T-cell (primary cell): Measurements from ENCODE around the gene CRYGN. TPM values are rescaled to one million over a fixed set of nuclear protein-coding genes. Genes with fewer than 3 reads are reported as not detected.

ENCODE experiments used
- ATAC-seq, 4 experiments: fragments of 200-7000 bp in 3 of 4; fragments of 150-1000 bp in 1 of 4; cut with Tn5 transposase; replicated peaks in 1 of 4; 1 replicate in 3 of 4; 2 replicates in 1 of 4; pipeline ENCODE4 v1.10.0; 2021; ENCODE audit warnings: moderate library complexity in 3 of 4, mild to moderate bottlenecking in 2 of 4, moderate number of reproducible peaks in 1 of 4
- CTCF ChIA-PET, 2 donors: fragments of 300-600 bp; sonication (Branson Sonifier 250); formaldehyde crosslinking; loops; one replicate each; lab custom pipeline; 2022; ENCODE audit warnings: antibody characterized with exemption in 2 of 2; lab: Charles Lee
- POLR2A ChIA-PET, 2 donors: fragments of 300-600 bp; sonication (Branson Sonifier 250); formaldehyde crosslinking; loops; one replicate each; lab custom pipeline; 2022; ENCODE audit warnings: antibody characterized with exemption in 2 of 2; lab: Charles Lee
- DNase-seq, 35 experiments: peaks; one replicate each; pipeline versions ENCODE4 v3.0.0 to v3.0.0-alpha.2; 2013 to 2023
- H3K27ac ChIP-seq: one replicate; pipeline ENCODE4 v1.5.1; 2013; ENCODE audit warnings: low read length
- H3K27me3 ChIP-seq, 2 experiments: replicated peaks in 1 of 2; 1 replicate in 1 of 2; 2 replicates in 1 of 2; pipeline versions ENCODE4 v1.6.1 to v1.7.0; 2013; ENCODE audit warnings: low read length in 1 of 2, mixed read lengths in 1 of 2; ENCODE audit not compliant: control insufficient read depth in 2 of 2, insufficient read depth in 2 of 2; ENCODE audit errors: extremely low read depth in 1 of 2
- H3K36me3 ChIP-seq, 2 donors: 1 replicate in 1 of 2; 2 replicates in 1 of 2; pipeline versions ENCODE4 v1.6.1 to v1.7.0; 2013; ENCODE audit warnings: low read length in 1 of 2; ENCODE audit not compliant: control insufficient read depth in 2 of 2, insufficient read depth in 1 of 2; ENCODE audit errors: extremely low read depth in 1 of 2
- H3K4me1 ChIP-seq, 2 experiments: 1 replicate in 1 of 2; 2 replicates in 1 of 2; pipeline versions ENCODE4 v1.6.1 to v1.7.0; 2013; ENCODE audit warnings: low read length in 2 of 2, mixed read lengths in 1 of 2; ENCODE audit not compliant: insufficient read depth in 2 of 2, control insufficient read depth in 1 of 2; ENCODE audit errors: extremely low read depth in 1 of 2
- H3K4me3 ChIP-seq, 2 donors: 1 replicate in 1 of 2; 2 replicates in 1 of 2; pipeline versions ENCODE4 v1.5.1 to v1.7.0; 2013; ENCODE audit warnings: mild to moderate bottlenecking in 2 of 2, low read length in 1 of 2, moderate library complexity in 1 of 2; ENCODE audit not compliant: control insufficient read depth in 1 of 2; ENCODE audit errors: extremely low read depth in 1 of 2
- H3K9me3 ChIP-seq: 2 replicates; pipeline ENCODE4 v1.7.0; 2013
- H3K27ac Mint-ChIP-seq, 2 donors: one replicate each; pipeline ENCODE4 v1.8.0; 2020 to 2021; ENCODE audit warnings: mild to moderate bottlenecking in 2 of 2, mixed read lengths in 2 of 2
- H3K27me3 Mint-ChIP-seq, 2 donors: one replicate each; pipeline ENCODE4 v1.8.0; 2021 to 2022; ENCODE audit warnings: mixed read lengths in 2 of 2
- H3K36me3 Mint-ChIP-seq: one replicate; pipeline ENCODE4 v1.8.0; 2021; ENCODE audit warnings: mixed read lengths
- H3K4me1 Mint-ChIP-seq, 3 donors: one replicate each; pipeline ENCODE4 v1.8.0; 2020 to 2022; ENCODE audit warnings: mixed read lengths in 3 of 3, mild to moderate bottlenecking in 1 of 3
- H3K4me3 Mint-ChIP-seq, 3 donors: one replicate each; pipeline ENCODE4 v1.8.0; 2020 to 2022; ENCODE audit warnings: mild to moderate bottlenecking in 3 of 3, mixed read lengths in 3 of 3, moderate library complexity in 3 of 3
- H3K9me3 Mint-ChIP-seq, 3 donors: one replicate each; pipeline ENCODE4 v1.8.0; 2020 to 2022; ENCODE audit warnings: mixed read lengths in 3 of 3
- WGBS: methylation state at CpG from one replicate; pipeline ENCODE4 v1.1.5; 2013; ENCODE audit warnings: missing lambda C conversion rate; ENCODE audit not compliant: insufficient coverage; 5-methylcytosine and 5-hydroxymethylcytosine counted together
- total RNA-seq, 35 experiments: library from RNA in 6 of 35; stranded (reverse) in 6 of 35; fragments of 120-200 nt in 1 of 35; gene quantifications; one replicate each; pipeline versions ENCODE4 v1.2.1 to v1.2.4 and lab custom pipeline; 2013 to 2026

CRYGN gene
- total RNA-seq, 5 donors from 2014 or later (not counting 1 experiment from before 2014, with no cell fraction given): 0.98 to 1.8 (median 1.0) TPM; not detected in 2

DNA sequence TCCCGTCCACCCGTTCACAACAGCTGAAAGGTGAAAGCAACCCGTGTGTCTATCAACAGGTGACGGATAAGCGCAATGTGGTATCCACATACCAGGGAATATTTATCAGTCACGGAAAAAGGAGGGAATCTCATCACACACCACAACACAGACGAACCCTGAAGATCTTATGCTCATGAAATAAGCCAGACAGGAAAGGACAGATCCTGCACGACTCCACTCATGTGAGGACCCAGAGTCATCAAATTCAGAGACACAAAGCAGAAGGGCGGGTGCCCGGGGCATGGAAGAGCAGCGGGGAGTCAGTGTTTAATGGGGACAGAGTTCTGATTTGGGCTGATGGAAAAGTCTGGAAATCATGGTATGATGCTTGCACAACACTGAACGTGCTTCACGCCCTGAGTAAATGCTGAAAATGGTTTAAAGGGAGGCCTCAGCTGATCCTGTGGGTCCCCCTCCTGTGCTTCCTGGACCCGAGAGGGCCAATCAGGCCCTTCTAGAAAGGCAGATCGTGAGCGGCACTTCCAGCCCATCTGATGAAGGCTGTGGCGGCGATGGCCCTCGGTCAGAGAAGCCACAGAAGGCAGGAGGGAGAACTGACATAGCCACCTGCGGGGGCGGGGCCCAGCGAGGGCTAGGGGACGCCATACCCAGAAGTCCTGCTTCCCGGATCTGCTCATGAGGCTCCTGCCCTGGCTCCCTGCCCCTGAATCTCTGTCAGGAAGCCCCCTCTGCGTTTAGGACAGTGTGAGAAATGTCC, 49.2 kb downstream of the CRYGN start:
- Histone ChIP-seq H3K9me3 (no peaks in the 10 kb centered on the region), H3K27me3 (peaks cover 0 to 10% of the 10 kb centered on the region in 2 experiments), H3K4me3 (no peak overlapping the region), H3K4me1 (peaks cover 0 to 4% of the 10 kb centered on the region in 2 experiments), H3K36me3 (no peaks in the 10 kb centered on the region), H3K27ac (no peak overlapping the region)
- WGBS: 76% methylated on average over 25 of the region's 25 CpGs
- peak overlapping the region in 1 of 2 donors; percentile 53 for H3K27ac Mint-ChIP-seq
- CTCF ChIA-PET: interaction anchor here in 1 of 2 donors (0.7 kb wide), 1 partner anchor 24 kb away, joined by 3 read pairs; no protein-coding TSS in a partner anchor
- H3K9me3 Mint-ChIP-seq: no peaks in the 10 kb centered on the region
- DNase-seq (no peak), ATAC-seq (no peak)
- H3K27me3 Mint-ChIP-seq: peaks cover 0 to 2% of the 10 kb centered on the region in 2 donors
- POLR2A ChIA-PET: no interaction called here
- no peaks in the 10 kb centered on the region for H3K36me3 Mint-ChIP-seq
- peaks cover 8 to 12% (median 11%) of the 10 kb centered on the region in 3 donors for H3K4me1 Mint-ChIP-seq
- H3K4me3 Mint-ChIP-seq: no peak overlapping the region

DNA sequence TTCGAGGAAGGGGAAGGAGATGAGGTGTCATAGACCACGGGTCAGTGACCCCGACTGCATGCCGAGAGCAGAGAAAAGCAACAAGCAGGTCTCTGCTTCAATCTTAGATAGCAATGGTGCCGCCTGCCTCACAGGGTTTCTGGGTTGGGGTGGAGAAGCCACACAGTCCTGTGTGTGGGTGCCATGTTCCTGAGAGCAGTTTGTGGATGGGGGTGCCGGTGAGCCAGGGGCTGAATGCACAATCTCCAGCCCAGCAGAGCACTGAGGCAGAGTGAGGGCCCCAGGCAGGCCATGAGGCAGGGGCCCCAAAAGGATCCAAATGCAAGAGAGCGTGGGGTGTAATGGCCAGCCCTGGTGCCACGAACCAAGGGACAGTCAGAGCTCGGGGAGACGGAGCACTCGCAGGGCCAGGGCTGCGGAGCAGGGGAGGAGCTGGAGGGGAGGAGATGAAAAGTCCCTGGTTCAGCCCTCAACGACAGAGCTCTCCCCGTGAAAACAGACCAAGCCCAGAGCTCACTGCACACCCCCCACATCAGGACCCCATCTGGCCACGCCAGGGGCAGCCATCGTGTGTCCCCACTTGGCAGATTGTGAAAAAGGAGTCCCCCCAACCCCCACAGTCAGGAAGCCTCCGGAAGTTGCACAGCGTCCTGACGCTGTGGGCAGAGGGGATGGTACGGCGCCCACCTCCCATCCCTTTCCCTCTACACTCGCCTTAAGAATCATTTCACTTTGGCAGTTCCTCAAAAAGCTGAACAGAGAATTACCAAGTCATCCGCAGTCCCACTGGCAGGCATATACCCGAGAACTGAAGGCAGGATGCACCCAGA, 50.0 kb downstream of the CRYGN start:
- Histone ChIP-seq H3K27me3 (peaks cover 0 to 11% of the 10 kb centered on the region in 2 experiments), H3K36me3 (no peaks in the 10 kb centered on the region), H3K4me3 (no peak overlapping the region), H3K4me1 (peaks cover 0 to 4% of the 10 kb centered on the region in 2 experiments), H3K27ac (no peak overlapping the region), H3K9me3 (no peaks in the 10 kb centered on the region)
- WGBS: 78% methylated on average over 12 of the region's 24 CpGs
- POLR2A ChIA-PET: no interaction called here
- ATAC-seq: no peak
- no peak for DNase-seq
- H3K4me3 Mint-ChIP-seq: no peak overlapping the region
- H3K27me3 Mint-ChIP-seq: peaks cover 0 to 2% of the 10 kb centered on the region in 2 donors
- H3K9me3 Mint-ChIP-seq: no peaks in the 10 kb centered on the region
- H3K4me1 Mint-ChIP-seq: peaks cover 8 to 12% (median 11%) of the 10 kb centered on the region in 3 donors
- CTCF ChIA-PET: no interaction called here
- no peaks in the 10 kb centered on the region for H3K36me3 Mint-ChIP-seq
- H3K27ac Mint-ChIP-seq: peak overlapping the region in 1 of 2 donors; percentile 53

DNA sequence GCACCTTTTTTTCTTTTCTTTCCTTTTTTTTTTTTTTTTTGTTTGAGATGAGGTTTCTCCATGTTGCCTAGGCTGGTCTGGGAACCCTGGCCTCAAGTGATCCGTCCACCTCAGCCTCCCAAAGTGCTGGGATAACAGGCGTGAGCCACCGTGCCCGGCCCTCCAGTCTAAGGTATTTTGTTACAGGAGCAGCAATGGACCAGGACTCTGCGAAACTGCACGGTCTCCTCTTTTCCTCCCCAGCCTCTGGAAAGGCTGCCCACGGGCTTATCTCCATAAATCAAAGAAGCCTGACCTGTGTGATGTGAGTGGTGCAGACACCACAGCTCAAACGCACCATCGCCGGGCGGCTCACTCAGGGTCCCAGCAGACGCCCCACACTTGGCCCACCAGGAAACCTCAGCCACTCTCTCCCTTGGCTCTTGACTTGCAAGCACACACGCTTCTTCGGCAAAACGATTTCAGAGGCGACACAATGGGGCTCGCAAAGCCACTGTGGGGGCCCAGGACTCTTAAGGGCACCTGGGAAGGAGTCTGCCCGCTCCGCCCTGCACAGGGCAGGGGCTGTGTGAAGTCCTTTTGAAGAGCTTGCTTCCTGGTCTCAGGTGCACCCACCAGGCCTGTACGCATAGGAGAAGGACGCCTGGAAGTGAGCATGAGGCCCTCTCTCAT, 50.7 kb downstream of the CRYGN start:
- H3K9me3 Mint-ChIP-seq: no peaks in the 10 kb centered on the region
- no peaks in the 10 kb centered on the region for H3K36me3 Mint-ChIP-seq
- H3K27ac Mint-ChIP-seq: no peak overlapping the region
- H3K4me3 ChIP-seq: no peak overlapping the region
- peaks cover 8 to 12% (median 11%) of the 10 kb centered on the region in 3 donors for H3K4me1 Mint-ChIP-seq
- ChIA-PET CTCF (no interaction called here), POLR2A (no interaction called here)
- no peak overlapping the region for H3K27ac ChIP-seq
- no peak for ATAC-seq
- DNase-seq: no peak
- WGBS: 90% methylated on average over 14 of the region's 21 CpGs
- H3K9me3 ChIP-seq: no peaks in the 10 kb centered on the region
- no peaks in the 10 kb centered on the region for H3K36me3 ChIP-seq
- peaks cover 0 to 2% of the 10 kb centered on the region in 2 donors for H3K27me3 Mint-ChIP-seq
- H3K4me3 Mint-ChIP-seq: no peak overlapping the region
- H3K27me3 ChIP-seq: peaks cover 0 to 18% of the 10 kb centered on the region in 2 experiments
- peaks cover 0 to 4% of the 10 kb centered on the region in 2 experiments for H3K4me1 ChIP-seq

DNA sequence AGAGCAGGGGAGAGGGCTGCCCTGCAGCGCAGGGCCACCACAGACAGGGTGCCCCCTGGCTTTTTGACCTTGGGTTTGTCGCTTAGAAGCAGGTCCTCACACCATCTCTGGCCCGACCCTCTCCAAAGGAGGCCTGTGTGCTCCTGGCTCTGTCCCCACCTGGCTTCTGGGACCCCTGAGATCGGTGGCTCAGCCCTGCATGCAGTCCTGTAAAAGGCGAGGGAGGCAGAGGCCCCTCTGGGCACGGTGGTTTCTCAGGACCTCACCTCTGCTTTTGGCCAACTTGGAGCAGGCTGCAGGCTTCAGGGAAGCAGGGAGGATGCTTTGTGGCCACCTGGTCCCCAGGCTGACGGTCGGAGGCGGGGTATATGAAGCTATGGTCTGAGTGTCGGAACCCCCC, 51.5 kb downstream of the CRYGN start:
- POLR2A ChIA-PET: no interaction called here
- peaks cover 0 to 2% of the 10 kb centered on the region in 2 donors for H3K27me3 Mint-ChIP-seq
- Histone ChIP-seq H3K27ac (no peak overlapping the region), H3K4me1 (peaks cover 0 to 4% of the 10 kb centered on the region in 2 experiments), H3K4me3 (no peak overlapping the region), H3K27me3 (peaks cover 0 to 23% of the 10 kb centered on the region in 2 experiments), H3K36me3 (no peaks in the 10 kb centered on the region), H3K9me3 (no peaks in the 10 kb centered on the region)
- CTCF ChIA-PET: no interaction called here
- H3K36me3 Mint-ChIP-seq: no peaks in the 10 kb centered on the region
- WGBS: 70% methylated on average over 5 of the region's 10 CpGs
- no peaks in the 10 kb centered on the region for H3K9me3 Mint-ChIP-seq
- ATAC-seq (no peak), DNase-seq (no peak)
- no peak overlapping the region for H3K4me3 Mint-ChIP-seq
- no peak overlapping the region for H3K27ac Mint-ChIP-seq
- peaks cover 8 to 11% (median 9%) of the 10 kb centered on the region in 3 donors for H3K4me1 Mint-ChIP-seq

DNA sequence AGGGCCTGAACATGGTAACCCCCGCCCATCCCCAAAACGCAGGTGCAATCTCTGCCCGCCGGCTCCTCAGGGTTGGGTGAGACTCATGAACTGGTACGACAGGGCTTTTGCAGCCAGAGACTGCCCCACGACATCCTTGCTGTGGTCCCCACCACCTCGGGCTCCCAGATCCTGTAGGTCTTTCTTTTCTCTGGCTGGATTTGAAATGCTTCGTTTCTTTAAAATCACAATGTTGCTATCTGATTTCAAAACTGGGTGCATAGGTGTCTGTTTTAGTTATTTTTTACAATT, 52.0 kb downstream of the CRYGN start:
- Mint-ChIP-seq H3K9me3 (no peaks in the 10 kb centered on the region), H3K4me3 (no peak overlapping the region), H3K27me3 (peaks cover 0 to 2% of the 10 kb centered on the region in 2 donors), H3K27ac (no peak overlapping the region), H3K36me3 (no peaks in the 10 kb centered on the region), H3K4me1 (peaks cover 6 to 11% (median 8%) of the 10 kb centered on the region in 3 donors)
- ChIA-PET CTCF (no interaction called here), POLR2A (no interaction called here)
- Histone ChIP-seq H3K9me3 (no peaks in the 10 kb centered on the region), H3K4me3 (no peak overlapping the region), H3K27ac (no peak overlapping the region), H3K36me3 (no peaks in the 10 kb centered on the region), H3K4me1 (peaks cover 0 to 4% of the 10 kb centered on the region in 2 experiments), H3K27me3 (peaks cover 0 to 27% of the 10 kb centered on the region in 2 experiments)
- DNase-seq (no peak), ATAC-seq (no peak)
- 90% methylated on average over 7 of the region's 8 CpGs for WGBS
